ENCODE measurements around the gene COLEC11.

Gene COLEC11

GRCh38 chr2:3604991-3605961 lies 10.4 kb downstream of the COLEC11 start:
- TF ChIP-seq ESRRG (CRISPR knock-in tag; IDR thresholded peaks at IDR 0.05) (peak; percentile 68; the same call in 1 of the 2 replicates), TOX (CRISPR knock-in tag; IDR thresholded peaks at IDR 0.05; ENCODE audit: borderline replicate concordance) (no peak), RARB (CRISPR knock-in tag; IDR thresholded peaks at IDR 0.05) (no peak), ZFP30 (CRISPR knock-in tag; IDR thresholded peaks at IDR 0.05) (no peak), PATZ1 (CRISPR knock-in tag; IDR thresholded peaks at IDR 0.05; ENCODE audit: borderline replicate concordance) (0 out of 2 replicates have a peak, but pooled peaks have one; percentile 29), TCF4 (CRISPR knock-in tag; IDR thresholded peaks at IDR 0.05; ENCODE audit: borderline replicate concordance) (no peak), ZNF565 (CRISPR knock-in tag; conservative IDR thresholded peaks at IDR 0.05; ENCODE audit: low read depth) (peak; percentile 86; the same call in 1 of the 2 replicates), CREB5 (CRISPR knock-in tag; IDR thresholded peaks at IDR 0.05; ENCODE audit: low read depth) (0 out of 2 replicates have a peak, but pooled peaks have one; percentile 42), ZNF8 (CRISPR knock-in tag; IDR thresholded peaks at IDR 0.05) (peak; percentile 53; the same call in 1 of the 2 replicates), POU6F1 (CRISPR knock-in tag; IDR thresholded peaks at IDR 0.05; ENCODE audit: borderline replicate concordance, low read depth) (no peak), PPARA (CRISPR knock-in tag; IDR thresholded peaks at IDR 0.05; ENCODE audit: borderline replicate concordance) (no peak), ZC3H10 (CRISPR knock-in tag; IDR thresholded peaks at IDR 0.05) (no peak), BACH2 (CRISPR knock-in tag; IDR thresholded peaks at IDR 0.05; ENCODE audit: borderline replicate concordance) (no peak), SNAI2 (CRISPR knock-in tag; IDR thresholded peaks at IDR 0.05) (peak; percentile 82; the same call in 1 of the 2 replicates), OSR1 (CRISPR knock-in tag; IDR thresholded peaks at IDR 0.05) (no peak), CSDC2 (CRISPR knock-in tag; IDR thresholded peaks at IDR 0.05) (peak; percentile 68; the same call in 1 of the 2 replicates), ZFP3 (CRISPR knock-in tag; IDR thresholded peaks at IDR 0.05) (peak; percentile 99), ARNTL (CRISPR knock-in tag; IDR thresholded peaks at IDR 0.05; ENCODE audit: borderline replicate concordance, low read depth) (peak; percentile 68; the same call in 1 of the 2 replicates), TSHZ2 (CRISPR knock-in tag; IDR thresholded peaks at IDR 0.05) (peak; percentile 16; the same call in 1 of the 2 replicates), CSRNP3 (CRISPR knock-in tag; IDR thresholded peaks at IDR 0.05) (0 out of 2 replicates have a peak, but pooled peaks have one; percentile 34), ZNF70 (CRISPR knock-in tag; IDR thresholded peaks at IDR 0.05) (peak; percentile 5; the same call in 1 of the 2 replicates), GLIS3 (CRISPR knock-in tag; IDR thresholded peaks at IDR 0.05) (peak; percentile 62; the same call in 1 of the 2 replicates), ISL1 (CRISPR knock-in tag; IDR thresholded peaks at IDR 0.05) (no peak)
- peak; percentile 72 for ATAC-seq
